GM20000 (cell line): ENCODE measurements around the gene AP1G2.

Experiments used
- DNase-seq: peaks from one replicate; pipeline ENCODE4 v3.0.0; 2012; ENCODE audit warnings: low spot score
- TF ChIP-seq, protein P1 (sequence below): IDR thresholded peaks from 2 replicates; pipeline ENCODE4 v1.5.1; 2012; ENCODE audit warnings: mild to moderate bottlenecking, control low read depth; ENCODE audit errors: extremely low read depth, missing control alignments

The AP1G2 gene

DNA sequence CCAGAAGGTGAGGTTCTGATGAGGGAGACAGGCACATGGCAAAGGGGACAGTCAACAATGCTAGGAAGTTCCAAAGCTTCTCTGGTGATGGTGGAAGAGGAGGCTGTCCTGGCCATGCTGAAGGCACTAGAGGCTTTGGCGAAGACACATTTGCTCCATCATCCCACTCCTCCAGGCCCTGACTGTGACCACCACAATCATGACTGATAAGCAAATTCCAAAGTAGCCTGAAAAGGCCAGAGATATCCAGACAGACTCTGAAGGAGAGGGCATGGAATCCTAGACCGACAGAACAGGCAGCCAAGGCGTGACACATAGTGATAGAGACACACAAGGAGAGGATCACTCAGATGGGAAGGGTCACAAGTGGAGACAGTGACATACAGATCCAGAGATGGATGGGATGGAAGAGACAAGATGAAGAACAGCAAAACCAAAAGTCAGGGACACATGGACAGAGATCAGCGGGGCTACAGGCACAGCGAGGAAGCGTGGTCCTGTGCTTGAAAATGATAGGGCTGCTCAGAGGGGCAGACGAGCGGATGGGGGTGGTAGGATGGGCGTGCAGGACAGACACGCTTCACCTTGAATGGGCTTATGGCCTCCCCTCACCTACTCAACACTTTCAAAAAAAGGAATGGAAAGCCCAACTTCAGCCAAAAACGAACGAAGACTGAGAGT lies 17.3 kb downstream of the AP1G2 start:
- no peak for DNase-seq
- TF ChIP-seq, protein P1, sequence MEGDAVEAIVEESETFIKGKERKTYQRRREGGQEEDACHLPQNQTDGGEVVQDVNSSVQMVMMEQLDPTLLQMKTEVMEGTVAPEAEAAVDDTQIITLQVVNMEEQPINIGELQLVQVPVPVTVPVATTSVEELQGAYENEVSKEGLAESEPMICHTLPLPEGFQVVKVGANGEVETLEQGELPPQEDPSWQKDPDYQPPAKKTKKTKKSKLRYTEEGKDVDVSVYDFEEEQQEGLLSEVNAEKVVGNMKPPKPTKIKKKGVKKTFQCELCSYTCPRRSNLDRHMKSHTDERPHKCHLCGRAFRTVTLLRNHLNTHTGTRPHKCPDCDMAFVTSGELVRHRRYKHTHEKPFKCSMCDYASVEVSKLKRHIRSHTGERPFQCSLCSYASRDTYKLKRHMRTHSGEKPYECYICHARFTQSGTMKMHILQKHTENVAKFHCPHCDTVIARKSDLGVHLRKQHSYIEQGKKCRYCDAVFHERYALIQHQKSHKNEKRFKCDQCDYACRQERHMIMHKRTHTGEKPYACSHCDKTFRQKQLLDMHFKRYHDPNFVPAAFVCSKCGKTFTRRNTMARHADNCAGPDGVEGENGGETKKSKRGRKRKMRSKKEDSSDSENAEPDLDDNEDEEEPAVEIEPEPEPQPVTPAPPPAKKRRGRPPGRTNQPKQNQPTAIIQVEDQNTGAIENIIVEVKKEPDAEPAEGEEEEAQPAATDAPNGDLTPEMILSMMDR: no peak

DNA sequence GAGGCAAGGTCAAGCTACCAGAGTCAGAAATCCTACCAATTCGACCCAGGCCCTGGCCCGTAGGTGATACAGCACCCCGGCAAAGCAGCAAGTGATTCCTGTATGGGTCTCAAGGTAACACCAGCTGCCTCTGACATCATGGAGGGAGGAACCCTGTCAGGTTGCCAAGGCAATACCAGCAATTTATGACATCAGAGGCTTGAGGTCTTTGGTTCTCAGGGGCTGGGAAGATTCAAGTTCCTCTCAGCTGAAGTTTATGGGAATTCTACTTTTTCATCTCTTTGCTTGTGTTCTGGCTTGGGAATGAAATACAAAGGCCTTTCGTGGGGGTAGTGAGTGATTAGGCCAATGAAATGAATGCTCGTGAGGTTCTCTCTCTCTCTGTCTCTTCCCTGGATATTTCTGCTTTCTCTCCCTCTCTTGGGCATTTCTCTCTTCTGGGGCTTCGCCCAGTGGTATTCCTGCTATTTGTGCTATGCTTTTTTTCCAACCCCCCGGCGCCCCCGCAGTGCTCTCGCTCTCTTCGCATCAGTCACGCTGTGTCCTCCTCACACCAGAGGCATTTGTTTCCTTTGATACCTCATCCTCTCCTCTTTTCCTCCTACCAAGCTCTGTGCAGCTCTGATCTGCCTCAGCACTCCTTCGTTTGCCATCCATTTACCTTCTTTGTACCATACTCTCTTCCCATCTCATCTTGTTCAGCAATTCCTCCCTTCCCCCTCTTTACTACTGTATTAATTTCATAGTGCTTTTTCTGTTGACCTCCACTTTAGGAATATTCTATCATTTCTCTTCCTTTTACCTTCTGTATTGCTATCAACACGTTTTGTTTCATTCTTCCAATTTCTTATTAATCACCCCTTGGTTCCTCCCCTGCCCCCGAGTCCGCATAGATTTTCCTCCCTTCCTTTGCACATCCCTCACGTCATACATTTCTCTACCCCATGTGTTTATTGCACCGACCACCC lies 19.0 kb downstream of the AP1G2 start:
- TF ChIP-seq, protein P1: no peak
- DNase-seq: no peak

DNA sequence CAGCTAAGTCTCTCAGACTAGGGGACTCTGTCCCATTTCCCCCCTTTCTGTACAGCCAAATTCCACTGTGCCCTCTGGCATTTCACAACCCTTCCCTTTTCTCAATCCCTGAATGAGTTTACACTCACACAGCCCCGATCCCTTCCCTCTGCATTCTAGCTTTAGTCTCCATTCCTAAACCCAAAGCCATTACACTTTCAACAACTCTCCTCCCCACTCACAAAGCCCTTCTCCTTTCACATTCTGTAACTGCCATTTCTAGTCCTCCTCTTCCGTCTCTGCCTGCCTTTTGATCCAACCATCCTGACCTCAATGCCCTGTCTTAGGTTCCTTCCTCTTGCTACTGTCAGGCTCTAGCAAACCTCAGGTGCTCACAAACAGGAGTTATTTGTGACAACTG lies 19.7 kb downstream of the AP1G2 start:
- TF ChIP-seq, protein P1: no peak
- DNase-seq: no peak

DNA sequence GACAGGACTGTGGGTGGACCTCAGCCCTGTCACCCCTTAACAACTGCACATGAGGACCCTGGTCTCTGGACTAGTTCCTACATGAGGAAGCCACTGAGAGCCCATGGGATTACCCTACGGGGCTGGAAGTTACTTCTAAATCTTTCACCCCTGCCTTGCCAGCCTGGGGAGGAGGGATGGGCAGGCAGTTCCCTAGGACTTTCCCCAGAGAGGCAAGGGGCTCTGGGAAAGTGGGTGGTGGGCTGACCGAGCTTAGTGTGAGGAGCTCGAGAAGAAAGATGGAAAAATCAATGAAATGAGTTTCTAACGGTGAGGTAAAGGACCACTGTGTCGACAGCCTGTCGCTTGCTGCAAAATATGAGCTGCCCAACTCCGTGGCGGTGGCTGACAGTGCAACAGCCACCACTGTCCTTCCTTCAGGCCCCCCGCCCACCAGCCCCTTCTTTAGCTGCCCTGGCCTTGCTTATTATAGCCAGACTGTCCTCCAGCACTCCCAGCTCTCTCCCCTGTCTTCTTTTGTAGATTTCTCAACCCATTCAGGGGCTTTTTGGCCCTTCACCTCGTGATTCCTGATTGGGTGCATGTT lies 21.0 kb downstream of the AP1G2 start:
- no peak for DNase-seq
- TF ChIP-seq, protein P1: no peak

DNA sequence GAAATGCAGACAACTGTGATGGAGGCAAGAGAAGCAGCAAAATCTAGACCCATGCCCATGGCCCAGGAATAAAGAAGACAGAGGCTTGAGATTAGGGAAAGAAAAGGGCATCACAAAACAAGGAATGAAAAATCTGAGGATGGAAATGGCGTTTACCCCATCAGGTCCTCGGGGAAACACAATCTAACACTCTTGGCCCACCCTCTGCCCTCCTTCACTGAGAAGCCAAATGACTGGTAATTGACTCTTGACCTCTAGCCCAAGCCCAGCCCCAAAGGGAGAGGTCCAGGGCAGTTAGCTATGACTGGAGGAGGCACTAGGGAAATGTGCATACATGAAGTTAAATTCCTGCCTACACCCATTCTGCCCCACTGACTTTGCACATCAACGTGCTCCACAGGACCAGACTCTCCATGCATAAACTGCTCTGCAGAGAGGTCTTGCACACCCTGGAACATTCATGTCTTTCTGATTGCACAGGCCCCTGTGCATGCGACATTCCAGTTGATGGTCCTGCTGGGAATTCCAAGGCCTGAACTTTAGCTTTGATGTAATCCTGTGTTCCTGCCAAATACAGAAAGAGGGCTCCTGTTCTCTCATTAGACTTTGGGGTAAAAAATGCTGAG lies 21.7 kb downstream of the AP1G2 start:
- no peak for DNase-seq
- TF ChIP-seq, protein P1: no peak

DNA sequence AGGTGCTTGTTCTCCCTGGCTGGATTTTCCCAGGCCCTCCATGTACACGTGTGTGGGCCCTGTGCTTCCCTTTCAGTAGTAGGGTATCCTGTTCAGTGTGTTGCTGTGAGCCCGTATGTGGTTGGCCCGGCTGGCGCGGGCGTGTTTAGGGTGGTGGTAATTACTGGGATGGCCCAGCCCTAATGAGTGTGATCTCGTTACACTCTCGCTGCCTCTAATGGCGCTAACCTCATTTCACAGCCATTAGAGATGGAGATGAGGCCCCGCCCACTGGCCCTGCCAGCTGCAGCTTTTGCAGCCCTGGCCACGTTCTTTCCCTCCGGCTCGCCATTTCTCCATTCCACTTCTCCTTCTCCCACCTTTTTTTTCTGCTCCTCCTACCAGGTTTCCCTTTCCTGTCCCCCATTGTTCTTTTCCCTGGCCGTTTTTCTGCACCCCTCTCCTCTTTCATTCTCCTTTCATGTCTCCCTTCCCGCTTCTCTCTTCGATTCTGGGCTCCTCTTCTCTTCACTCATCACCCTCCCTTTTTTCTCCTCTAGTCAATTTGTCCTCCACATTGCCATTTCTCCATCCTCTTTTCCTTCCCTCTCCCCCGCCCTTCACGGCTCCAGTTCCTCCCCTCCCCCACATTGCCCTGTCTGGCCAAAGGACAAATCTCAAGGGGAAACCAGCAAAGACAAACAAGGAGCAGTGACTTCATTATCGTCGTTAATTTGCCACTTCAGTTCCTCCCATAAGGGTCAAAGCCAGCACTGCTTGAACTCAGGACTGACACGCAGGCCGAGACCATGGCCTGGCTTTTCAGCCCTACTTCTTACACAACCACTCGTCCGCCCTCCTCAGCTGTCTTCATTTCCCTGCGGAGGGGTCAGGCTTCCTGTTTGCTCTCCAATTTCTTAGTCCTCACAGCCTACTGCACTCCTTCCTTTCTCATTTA lies 22.8 kb downstream of the AP1G2 start:
- DNase-seq: no peak
- TF ChIP-seq, protein P1: no peak
